NCI-H345 treated with DMSO at 0.1 percent for 48 hours (cell line): Measurements from ENCODE around the gene OR4F15.

ENCODE experiments used
- DNase-seq: peaks from one replicate; lab custom pipeline; 2025; ENCODE audit not compliant: unreplicated experiment; lab: John Stamatoyannopoulos, UW

The OR4F15 gene

DNA sequence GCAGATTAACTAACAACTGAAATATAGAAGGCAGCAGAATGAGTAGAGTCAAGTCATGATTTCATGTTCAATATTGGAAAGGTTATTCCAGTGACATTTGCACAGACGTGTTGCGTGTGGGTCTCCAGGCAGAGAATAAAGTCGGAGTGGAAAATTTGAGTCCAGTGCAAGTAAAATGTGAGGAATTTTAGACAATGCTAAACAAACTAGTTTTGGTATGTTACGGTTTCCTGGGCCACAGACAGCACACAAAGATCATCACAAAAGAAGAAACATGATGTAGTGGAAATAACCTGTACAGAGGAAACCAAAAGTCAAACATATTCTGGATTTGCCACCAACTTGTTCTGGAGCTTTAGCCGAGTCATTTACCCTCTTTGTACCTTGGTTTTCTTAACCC is 8.3 kb upstream of the OR4F15 start:
- no peak for DNase-seq

DNA sequence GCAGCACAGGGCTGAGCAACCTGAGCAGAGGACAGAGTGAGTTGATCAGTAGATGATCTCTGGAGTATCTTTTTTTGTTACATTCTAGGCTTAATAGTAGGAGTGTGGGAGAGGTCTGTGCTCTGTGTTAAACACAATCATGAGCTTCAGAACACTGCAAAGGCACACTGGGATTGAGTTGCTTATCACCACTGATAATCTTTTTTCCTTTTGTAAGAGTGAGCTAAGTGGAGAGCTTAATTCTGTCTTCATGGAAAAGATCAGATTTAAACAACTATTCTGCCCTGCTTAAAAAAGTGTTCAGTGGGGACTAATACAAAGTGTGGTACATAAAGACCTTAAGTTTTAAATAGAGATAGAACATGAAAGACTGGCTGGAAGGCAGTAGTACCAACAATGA is 7.6 kb upstream of the OR4F15 start:
- DNase-seq = no peak

DNA sequence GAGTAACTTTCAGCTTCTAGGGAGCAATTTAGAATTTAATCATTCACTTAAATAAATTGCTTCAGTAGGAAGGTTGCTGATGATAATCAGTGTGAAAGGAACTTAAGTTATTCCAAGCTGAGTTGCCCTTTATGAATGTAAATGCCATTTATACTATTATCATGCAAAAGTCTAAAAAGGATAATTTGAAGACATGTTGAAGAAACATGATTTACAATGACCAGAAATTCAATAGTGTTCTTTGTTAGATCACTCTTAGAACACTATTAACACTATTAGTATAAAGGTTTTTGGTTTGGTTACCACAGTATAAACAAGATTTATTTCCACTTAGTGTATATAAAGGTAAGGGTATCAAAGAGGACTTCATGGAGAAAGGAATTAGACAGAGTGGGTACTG is 7.1 kb upstream of the OR4F15 start:
- no peak for DNase-seq

DNA sequence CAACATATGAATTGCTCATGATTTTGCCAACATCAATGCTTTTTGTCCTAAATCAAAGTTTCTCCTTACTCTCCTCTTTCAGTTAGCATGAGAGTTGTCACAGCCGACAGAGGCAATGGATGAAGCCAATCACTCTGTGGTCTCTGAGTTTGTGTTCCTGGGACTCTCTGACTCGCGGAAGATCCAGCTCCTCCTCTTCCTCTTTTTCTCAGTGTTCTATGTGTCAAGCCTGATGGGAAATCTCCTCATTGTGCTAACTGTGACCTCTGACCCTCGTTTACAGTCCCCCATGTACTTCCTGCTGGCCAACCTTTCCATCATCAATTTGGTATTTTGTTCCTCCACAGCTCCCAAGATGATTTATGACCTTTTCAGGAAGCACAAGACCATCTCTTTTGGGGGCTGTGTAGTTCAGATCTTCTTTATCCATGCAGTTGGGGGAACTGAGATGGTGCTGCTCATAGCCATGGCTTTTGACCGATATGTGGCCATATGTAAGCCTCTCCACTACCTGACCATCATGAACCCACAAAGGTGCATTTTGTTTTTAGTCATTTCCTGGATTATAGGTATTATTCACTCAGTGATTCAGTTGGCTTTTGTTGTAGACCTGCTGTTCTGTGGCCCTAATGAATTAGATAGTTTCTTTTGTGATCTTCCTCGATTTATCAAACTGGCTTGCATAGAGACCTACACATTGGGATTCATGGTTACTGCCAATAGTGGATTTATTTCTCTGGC is 6.2 kb upstream of the OR4F15 start:
- DNase-seq = no peak

DNA sequence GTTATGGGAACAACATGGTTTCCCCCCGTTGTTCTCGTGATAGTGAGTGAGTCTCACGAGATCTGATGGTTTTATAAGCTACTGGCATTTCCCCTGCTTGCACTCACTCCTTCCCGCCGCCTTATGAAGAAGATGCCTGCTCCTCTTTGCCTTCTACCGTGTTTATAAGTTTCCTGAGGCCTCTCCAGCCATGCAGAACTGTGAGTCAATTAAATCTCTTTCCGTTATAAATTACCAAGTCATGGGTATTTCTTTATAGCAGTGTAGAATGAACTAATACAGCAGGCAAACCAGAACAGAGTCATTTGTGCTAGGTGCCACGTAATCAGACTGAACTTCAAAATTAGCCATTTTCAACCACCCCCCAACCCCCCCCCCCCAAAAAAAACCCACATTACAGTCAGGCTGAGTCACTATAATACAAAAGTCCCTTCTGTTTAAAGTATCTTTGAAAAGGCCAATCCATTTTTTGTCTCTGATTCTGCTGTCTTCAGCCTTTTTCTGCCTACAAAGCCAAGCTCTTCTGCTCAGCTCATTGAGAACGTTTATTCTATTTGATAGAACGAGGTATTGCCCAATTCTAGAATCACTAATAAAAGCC is 4.6 kb upstream of the OR4F15 start:
- DNase-seq = no peak

DNA sequence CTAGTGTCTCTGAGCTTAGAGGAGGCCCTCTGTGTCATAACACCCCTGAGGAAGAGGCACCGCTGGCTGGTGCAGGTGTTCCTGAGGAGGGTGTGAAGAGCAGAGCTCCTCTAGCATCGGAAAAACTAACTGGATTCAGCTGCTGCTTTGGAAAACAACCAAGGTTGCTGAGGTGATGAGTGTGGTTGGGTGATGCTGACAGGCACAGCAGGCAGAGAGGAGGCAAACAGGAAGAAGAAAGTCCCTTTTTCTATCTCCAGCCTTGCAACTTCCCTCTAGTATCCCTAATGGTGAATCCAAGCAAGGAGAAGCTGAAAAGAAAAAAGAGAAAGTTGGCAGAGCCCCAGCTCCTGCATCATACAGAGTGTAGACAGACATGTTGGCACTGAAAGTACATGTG is 3.8 kb upstream of the OR4F15 start:
- no peak for DNase-seq

DNA sequence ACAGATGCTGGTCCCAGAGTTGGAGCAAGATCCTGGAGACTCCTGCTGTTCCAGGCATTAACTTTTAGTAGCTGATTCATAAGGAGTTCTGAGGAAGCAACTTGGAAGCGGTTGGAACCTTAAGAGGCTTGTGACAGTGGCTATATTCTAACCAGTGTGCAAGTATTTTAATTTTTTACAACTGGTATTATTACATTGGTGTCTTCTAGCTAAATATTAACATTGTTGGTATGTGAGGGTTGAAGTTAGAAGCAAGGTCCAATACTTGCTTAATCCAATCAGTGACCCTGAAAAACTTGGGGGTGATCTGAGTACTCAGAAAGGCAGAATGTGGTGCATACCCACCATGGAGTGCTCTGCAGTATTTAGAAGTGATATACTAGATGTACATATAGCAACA is 1.5 kb upstream of the OR4F15 start:
- no peak for DNase-seq

DNA sequence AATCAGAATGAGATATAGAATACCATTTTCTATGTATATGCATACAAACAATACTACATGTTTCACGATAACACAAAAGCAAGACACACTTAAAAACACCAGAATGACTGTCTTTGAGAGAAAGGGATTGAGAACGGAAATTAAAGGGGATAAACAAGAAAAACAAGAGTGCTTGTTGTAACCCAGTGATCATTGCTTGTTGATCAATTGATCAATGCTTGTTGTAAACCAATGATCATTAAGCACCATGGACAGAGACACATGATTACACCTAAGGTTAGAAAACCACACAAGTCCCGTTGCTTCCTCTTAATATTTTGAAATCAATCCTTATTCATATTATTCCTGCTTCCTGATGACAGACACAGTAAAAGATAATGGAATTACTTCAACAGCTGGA is 1.1 kb upstream of the OR4F15 start:
- no peak for DNase-seq

DNA sequence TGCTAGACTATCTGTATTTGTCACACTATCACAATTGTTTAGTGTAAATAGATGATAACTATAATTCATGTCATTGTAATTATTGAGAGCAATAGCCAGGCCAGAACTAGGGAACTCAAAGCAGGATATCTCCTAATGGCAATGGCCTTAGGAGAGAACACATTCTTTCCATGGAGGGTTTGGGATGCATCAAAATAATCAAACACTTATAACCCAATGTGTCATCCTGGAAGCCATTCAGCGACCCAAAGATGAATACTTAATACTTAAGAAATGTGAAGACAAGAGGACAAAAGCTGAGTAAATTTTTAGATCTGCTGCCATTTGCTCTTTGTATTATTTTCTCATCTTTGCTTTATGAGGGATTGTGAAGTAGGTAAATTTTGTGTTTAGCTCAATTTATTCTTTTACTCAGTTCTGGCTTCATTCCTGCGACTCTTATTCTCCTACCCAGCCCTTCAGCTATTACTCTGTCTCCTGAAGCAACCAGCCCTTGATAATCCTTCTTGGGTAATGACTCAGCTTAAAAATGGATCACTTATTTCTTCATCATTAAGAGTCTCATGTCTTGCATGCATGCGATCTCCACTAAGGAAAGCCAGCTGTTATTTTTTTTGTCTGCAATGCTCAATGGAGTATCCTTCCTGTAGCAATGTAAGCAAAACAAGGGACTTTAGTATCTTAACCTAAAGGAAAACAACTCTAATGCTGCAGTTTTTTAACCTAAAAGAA is 2.0 kb downstream of the OR4F15 start:
- no peak for DNase-seq

DNA sequence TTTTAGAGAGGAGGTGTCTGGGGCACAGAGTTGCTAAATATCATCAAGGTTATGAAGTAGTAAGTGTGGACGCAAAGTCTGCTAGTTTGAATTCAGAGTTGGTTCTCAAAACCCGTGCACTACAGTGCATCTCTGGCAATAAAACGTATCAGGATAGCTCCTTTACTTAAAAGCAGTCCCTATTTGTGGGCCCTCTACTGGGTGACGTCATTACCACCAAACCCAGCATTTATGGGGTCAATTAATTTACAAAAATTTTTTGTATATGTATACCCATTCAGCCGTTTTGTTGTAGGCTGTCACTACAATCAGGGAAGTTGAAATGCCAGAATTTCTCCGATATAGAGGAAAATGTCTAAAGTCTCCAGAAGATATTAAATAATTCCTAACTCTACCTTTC is 8.8 kb downstream of the OR4F15 start:
- DNase-seq = no peak

DNA sequence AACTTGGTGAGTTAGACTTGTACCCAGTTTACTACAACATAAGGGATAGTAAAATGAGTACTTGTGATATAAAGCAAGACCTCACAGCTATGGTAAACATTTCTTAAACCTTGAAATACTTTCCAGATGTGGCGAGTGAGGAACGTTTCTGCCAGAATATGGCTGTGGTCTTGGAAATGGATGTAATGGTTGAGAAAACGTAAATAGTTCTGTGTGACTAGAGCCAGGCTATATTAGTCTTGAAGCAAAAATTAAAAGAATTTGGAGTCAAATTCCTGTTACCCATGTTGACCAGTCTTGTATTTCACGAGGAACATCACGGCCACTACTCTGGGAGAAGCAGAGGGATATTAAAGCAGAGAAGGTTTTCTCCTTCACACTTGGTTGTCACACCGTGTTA is 15.3 kb downstream of the OR4F15 start:
- DNase-seq = no peak

DNA sequence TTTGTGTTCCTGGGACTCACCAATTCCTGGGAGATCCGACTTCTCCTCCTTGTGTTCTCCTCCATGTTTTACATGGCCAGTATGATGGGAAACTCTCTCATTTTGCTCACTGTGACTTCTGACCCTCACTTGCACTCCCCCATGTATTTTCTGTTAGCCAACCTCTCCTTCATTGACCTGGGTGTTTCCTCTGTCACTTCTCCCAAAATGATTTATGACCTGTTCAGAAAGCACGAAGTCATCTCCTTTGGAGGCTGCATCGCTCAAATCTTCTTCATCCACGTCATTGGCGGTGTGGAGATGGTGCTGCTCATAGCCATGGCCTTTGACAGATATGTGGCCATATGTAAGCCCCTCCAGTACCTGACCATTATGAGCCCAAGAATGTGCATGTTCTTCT is 16.8 kb downstream of the OR4F15 start:
- DNase-seq = no peak

DNA sequence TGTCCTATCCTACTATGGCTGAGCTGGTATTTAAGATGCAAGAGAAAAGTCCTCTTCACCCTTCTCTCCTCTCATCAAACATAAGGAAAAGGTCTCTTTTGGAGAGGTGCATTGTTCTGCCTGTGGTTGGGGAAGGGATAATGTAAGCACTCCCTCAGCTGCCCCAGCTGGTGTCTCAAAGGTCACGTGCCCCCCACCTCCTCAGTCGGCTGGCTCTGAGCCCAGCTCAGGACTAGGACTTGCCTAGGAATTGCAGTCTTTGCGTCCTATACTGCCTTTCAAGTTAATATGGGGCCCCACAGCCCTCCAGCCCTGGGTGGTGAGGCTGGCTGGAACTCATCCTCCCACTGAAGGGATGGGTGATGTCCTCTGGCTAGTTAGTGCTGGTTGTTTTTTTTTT is 29.7 kb downstream of the OR4F15 start:
- no peak for DNase-seq

DNA sequence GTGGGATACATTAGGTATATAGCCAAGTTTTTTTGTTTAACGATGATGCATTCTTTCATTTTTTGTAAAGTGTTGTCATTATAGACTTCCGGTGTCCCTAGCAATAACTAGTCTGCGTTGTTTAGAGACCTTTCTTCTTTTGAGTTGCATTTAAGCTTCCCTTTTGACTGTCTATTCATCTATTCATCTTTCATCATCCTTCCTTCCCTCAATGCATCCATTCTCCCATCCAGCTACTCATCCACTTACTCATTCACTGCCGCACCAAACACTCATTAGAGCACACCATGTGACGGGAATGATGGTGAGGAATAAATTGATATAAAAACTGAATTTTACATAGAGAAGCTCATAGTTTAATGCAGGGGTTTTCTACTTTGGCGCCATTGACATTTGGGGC is 32.9 kb downstream of the OR4F15 start:
- DNase-seq = no peak

DNA sequence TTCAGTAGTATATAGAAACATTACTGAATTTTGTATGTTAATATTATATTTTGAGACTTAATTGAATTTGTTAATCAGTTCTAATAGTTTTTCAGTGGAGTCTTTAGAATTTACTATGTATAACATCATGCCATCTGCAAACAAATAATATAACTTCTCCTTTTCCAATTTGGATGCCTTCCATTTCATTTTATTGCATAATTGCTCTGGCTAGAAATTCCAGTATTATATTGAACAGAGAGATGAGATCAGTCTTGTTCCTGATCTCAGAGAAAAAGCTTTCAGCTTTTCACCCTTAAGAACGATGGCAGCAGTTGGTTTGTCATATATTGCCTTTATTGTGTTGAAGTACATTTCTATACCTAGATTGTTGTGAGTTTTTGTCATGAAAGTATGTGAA is 40.4 kb downstream of the OR4F15 start:
- DNase-seq = no peak
